GM12891 (cell line): ENCODE results near the gene RAPGEF5.

Experiments used
- POLR2A ChIP-seq: IDR thresholded peaks from 2 replicates; pipeline ENCODE4 v1.6.1; 2011; ENCODE audit warnings: low read depth, low read length, control low read depth
- TAF1 ChIP-seq: IDR thresholded peaks from 2 replicates; pipeline ENCODE4 v1.6.1; 2011; ENCODE audit warnings: low read depth, low read length, control low read depth

DNA sequence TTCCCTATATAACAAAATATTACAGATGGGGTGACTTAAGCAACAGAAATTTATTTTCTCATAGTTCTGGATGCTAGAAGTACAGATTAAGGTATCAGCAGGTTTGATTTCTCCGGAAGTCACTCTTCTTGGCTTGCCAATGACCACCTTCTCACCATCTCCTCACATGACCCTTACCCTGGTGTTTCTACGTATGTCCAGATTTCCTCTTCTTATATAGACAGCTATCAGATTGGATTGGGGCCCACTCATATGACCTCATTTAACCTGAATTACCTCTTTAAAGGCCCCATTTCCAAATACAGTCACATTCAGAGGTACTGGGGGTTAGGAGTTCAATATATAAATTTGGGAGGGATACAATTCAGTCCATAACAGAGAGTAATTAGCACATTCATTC, 17.0 kb upstream of the RAPGEF5 start:
- TF ChIP-seq TAF1 (no peak), POLR2A (no peak)
